GM19193 (cell line): ENCODE measurements around the gene FSD2.

ENCODE experiments used
- POLR2A ChIP-seq: IDR thresholded peaks from 4 replicates; pipeline ENCODE4 v1.6.1; 2011; ENCODE audit not compliant: insufficient read depth, insufficient read length; ENCODE audit errors: extremely low read depth

Gene FSD2

DNA sequence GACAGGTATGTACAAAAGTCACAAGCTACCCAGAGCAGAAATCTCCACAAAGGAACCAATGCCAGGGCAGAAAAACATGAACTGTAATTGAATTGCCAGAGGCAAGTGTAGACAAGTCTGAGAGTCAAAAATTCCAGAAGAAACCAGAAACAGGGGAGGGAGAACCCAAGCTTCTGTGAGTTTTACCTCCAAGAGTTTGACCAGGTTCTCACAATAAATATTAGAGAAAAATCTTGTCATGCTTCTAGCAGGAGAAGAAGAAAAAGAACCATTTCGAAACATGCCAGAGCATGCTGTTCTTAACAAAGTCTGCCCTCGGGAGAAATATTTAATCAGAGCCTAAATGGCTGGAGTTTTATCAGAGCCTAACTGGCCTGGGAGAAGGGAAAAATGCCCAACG is 63.7 kb downstream of the FSD2 start:
- TF ChIP-seq POLR2A = no peak

DNA sequence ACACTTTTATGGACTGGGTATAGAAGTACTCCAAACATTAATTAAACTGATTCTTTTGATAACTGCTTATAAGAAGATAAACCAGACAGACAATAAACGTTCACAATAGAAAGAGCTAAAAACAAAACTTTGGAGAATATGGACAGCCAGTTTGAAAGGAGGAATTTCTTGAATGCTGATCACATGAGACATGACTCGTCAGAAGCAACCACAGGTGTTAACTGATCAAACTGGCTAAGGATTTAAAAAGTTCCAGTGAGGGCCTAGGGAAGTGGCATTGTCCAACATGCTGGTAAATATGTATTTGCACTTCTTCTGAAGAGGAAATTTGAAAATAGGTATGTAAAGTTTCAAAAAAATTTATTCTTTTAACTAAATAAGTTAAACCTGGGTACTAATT is 66.8 kb downstream of the FSD2 start:
- no peak for TF ChIP-seq POLR2A

DNA sequence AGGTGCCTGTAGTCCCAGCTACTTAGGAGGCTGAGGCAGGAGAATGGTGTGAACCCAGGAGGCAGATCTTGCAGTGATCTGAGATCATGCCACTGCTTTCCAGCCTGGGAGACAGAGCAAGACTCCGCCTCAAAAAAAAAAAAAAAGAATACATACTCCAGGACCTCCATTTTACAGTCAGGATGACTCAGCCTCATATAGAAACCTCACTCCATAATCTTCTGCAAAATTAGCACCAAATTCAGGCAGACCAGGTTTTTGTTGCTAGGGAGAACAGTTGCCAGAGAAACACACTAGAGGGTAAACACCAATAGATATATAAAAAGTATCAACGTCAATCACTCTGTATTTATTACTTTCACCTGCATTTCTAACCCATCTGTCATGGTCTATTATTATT is 67.9 kb downstream of the FSD2 start:
- TF ChIP-seq POLR2A = no peak

DNA sequence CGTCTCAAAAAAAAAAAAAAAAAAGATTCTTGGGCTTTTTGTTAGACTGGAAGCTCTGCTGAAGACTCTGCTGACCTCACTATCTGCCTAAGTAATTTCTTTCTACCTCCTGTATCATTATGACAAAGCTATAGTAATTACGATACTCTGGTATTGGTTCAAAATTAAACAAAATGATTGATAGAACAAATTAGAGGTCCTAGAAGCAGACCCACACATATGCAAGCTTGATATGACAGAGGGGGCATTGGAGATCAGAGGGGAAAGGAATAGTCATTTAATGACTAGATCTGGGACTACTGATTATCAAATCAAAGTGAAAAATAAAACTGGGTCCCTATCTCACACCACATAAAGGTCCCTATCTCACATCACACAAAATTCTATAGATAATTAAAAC is 74.3 kb downstream of the FSD2 start:
- no peak for TF ChIP-seq POLR2A

DNA sequence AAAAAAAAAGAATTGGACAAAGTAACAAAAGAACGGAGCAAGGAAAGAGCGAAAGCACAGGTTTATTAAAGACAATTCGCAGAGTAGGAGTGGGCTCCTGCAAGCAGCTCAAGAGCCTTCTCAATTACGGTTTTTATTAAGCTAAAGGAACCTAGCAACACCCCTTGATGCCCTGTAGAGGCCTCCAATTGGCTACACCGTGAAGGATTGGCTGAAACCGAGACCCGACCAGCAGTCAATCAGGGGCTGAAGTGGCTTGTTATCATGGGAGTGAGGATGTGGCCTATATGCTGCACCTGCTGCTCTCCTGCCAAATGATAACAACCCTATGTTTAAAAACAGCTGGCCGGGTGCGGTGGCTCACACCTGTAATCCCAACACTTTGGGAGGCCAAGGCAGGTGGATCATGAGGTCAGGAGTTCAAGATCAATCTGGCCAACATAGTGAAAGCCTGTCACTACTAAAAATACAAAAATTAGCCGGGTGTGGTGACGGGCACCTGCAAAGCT is 75.8 kb downstream of the FSD2 start:
- no peak for TF ChIP-seq POLR2A

DNA sequence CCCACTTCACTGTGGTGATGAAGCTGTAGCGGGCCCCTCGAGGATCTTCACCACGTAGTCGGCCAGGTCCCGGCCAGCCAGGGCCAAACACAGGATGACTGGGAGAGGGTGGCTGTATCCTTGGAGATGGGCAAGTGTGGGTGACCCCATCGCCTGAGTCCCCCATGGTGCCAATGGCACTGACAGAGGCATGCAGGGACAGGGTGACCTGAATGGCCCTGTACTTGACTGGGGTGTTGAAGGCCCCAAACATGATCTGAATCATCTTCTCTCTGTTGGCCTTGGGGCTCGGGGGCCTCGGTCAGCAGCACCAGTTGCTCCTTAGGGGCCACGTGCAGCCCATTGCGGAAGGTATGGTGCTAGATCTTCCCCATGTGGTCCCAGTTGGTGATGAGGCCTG is 79.1 kb downstream of the FSD2 start:
- TF ChIP-seq POLR2A = no peak

DNA sequence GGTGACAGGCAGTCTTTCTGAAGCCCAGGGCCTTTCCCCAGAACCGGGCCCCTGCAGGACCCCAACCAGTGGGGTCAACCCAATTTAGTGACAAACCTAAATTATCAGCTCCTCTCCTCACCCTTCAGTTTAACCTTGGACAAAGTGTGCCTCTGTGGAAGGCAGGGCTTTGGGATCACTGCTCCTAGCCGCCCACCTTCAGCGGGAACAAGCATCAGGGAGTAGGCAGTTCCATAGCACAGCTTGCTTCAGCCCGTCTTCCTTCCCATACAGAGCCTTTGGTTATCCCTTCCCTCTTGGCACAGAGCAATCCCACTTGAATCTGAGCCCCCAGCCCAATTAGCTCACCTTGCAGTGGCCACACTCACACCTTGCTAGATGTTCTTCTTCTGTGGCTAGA is 90.9 kb downstream of the FSD2 start:
- no peak for TF ChIP-seq POLR2A

DNA sequence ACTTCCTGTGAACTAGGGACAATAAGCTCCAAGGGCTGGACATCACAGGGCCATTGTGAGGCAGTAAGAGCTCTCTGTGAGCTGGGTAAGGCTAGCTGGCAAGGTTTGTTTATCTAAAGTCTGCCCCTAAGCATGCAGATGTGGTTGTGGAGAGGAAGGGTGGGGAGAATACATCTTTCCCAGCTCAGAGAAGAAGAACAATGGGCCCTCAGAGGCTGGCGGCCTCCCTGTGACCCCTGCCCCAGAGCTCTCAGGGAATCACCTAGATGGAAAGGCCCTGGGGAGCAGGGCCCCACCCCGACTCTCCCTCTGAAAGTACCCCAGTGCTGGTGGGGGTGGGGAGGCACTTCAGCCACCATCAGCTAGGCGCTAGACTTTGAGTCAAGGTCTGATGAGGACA is 91.9 kb downstream of the FSD2 start:
- TF ChIP-seq POLR2A = no peak

DNA sequence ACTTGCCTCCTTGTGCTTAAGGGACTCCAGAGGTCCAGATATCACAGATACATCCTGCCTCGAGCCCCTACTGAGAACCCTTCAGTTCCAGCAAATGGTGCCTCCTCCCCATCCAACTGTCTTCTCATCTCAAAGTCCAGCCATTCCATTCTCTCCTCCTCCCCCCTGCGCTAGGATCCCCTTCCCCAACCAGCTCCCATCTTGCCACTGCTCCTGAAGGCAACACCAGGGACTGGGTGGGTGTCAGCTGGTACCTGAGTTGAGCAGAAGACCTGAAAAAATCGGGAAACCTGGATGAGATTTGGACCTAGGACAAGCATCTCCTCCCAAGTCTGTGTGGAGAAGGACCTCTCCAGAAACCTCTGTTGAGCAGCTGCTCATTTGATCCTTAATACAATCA is 93.8 kb downstream of the FSD2 start:
- TF ChIP-seq POLR2A = no peak

DNA sequence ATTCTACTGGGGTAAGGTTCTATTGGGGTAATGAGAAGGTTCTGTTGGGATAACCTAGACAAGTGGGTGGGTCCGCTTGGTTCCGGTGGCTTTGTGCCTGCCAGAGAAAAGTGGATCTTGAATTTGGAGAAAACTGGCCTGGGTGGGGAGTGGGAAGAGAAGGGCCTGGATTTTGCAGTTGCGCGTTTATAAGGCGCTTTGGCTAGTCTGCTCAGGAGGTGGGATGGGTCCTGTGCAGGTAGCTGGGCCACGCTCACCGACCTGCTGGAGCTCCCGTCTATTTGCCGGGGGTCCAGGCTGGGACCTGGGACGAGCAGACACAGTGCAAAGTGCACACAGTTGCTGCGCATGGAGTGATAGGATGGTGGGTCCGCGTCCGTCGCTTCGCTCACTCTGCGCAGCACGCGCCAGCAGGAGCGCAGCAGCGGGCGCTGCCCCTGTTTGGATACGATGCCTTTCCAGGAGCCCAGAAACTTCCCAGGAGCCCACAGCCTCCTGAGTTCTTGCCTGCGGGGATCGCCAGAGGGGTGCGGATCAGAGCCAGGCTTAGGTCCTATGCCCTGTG is 94.9 kb downstream of the FSD2 start:
- no peak for TF ChIP-seq POLR2A

DNA sequence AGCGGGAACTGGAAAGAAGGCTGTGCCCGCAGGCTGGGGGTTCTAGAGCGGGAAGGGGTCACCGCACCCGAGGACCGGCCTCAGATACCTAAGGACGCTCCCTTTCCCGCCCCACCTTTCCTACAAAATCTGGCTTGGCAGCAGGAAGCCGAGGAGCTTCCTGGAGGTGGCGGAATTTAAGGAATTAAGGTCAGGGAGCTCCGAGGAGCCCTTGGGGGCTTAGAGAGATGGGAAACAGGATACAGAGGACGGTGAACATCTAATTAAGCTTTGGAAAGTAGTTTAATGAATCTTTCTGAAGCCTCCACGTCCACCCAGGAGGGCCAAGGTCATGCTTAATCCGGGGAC is 95.7 kb downstream of the FSD2 start:
- no peak for TF ChIP-seq POLR2A

DNA sequence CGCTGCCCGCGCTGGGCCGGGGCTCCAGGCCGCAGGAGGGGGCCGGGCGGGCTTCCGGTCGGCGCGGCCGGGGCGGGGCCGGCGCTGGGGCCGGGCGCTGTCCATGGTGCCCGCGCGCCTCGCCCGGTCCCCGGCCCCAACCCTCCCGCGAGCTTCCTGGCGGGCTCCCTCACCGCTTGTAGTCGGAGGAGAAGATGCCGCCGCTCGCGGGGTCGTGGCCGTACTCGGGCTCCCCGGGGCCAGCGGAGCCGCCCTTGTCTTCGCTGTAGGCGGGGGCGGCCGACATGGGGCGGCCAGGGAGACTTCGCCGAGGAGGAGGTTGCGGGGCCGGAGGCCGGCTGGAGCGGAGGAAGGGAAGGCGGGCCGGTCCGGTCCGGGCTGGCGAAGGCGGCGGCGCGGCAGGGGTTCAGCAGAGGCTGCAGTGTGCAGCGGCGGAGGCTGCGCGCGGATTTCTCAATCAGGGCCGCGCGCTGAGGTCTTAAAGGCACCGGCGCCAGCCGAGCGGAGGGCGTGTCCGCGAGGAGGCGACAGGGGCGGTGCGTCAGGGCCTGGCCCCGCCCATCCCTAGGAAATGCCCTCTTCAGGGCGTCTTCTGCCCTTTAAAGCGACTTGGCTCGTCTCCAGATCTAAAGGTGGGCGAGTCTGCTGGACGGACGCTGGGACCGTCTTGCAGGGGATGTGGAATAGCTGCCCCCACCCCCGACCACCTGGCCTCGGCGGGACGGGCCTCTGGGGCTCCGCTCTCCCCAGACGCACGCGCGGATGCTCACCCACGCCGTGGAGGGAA is 96.3 kb downstream of the FSD2 start, which contains the start of gene AP3B2:
Gene AP3B2 (minus strand): TSS at position 455 of the 787 bp plus-strand sequence. CDS start 169 bp downstream, at position 286.
- TF ChIP-seq POLR2A = no peak

DNA sequence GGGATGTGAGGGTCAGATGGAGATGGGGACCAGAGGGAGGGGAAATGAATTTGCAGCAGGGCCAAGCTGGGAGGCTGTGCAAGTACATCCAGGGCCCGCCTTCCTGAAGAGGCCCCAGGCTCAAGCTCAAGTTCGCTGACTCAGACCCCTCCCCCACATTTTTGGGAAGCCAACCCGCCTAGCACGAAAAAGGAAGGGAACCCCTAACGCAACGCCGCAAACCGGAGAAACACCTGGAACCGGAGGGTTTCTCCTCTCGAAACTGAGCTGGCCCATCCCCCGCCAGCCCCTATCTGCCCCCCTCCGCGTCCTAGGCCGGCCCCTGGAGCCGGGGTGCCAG is 96.8 kb downstream of the FSD2 start:
- TF ChIP-seq POLR2A = no peak
